T1000 (cell line): ENCODE measurements around the gene CSMD2.
"Not testable (repeated sequence)": the region's sequence is repeated elsewhere in the genome, so short reads cannot be mapped to it uniquely, and the experiment has no call there.

Source experiments
- DNase-seq: peaks from one replicate; lab custom pipeline; 2025; ENCODE audit warnings: mixed read lengths; lab: John Stamatoyannopoulos, UW

The CSMD2 gene

GRCh38 chr1:34164771-34165391 is at the start of gene CSMD2:
Gene CSMD2 (minus strand): TSS chr1:34165230. CDS start chr1:34165097, 133 bp downstream.
- peak; percentile 84 for DNase-seq

GRCh38 chr1:34213956-34214355 is 48.9 kb upstream of the CSMD2 start:
- no peak for DNase-seq

- DNase-seq, result no peak
These were observed 47.6 kb upstream of the CSMD2 start for GRCh38 chr1:34212673-34213072.

GRCh38 chr1:34199927-34200326 is 34.9 kb upstream of the CSMD2 start:
- peak; percentile 78 for DNase-seq

- no peak for DNase-seq
These were observed 27.6 kb upstream of the CSMD2 start for GRCh38 chr1:34192621-34193020.

- peak; percentile 5 for DNase-seq
These were observed 25.7 kb upstream of the CSMD2 start for GRCh38 chr1:34190692-34191091.

- DNase-seq, result no peak
These were observed 24.0 kb upstream of the CSMD2 start for GRCh38 chr1:34188985-34189384.

GRCh38 chr1:34188418-34188817 is 23.4 kb upstream of the CSMD2 start:
- DNase-seq, result no peak

GRCh38 chr1:34186741-34187494 is 21.9 kb upstream of the CSMD2 start:
- no peak for DNase-seq

GRCh38 chr1:34183381-34183780 is 18.4 kb upstream of the CSMD2 start:
- DNase-seq, result not testable (repeated sequence)

- DNase-seq, result no peak
These were observed 13.0 kb upstream of the CSMD2 start for GRCh38 chr1:34178072-34178471.

- DNase-seq, result no peak
These were observed 12.0 kb upstream of the CSMD2 start, which contains the start of gene C1orf94 for GRCh38 chr1:34176830-34177603. Gene C1orf94 (plus strand): TSS chr1:34176907. CDS start chr1:34177790, 883 bp downstream.

- no peak for DNase-seq
These were observed 10.7 kb upstream of the CSMD2 start for GRCh38 chr1:34175744-34176143.

GRCh38 chr1:34167389-34167788 is 2.4 kb upstream of the CSMD2 start:
- DNase-seq, result no peak

- peak; percentile 70 for DNase-seq
These were observed 1.8 kb upstream of the CSMD2 start for GRCh38 chr1:34166625-34167361.

GRCh38 chr1:34166191-34166624 is 1.2 kb upstream of the CSMD2 start:
- DNase-seq, result peak; percentile 62

GRCh38 chr1:34165422-34165921 is 442 bp upstream of the CSMD2 start:
- DNase-seq, result no peak

GRCh38 chr1:34163792-34164731 is 968 bp downstream of the CSMD2 start:
- DNase-seq, result no peak

GRCh38 chr1:34162852-34163766 is 1.9 kb downstream of the CSMD2 start:
- peak; percentile 97 for DNase-seq
